Dermis blood vessel endothelial cell (primary cell): ENCODE results near the gene CDK10. TPM values are rescaled to one million over a fixed set of nuclear protein-coding genes. Genes with fewer than 3 reads are reported as not detected.
"Not testable (repeated sequence)": the region's sequence is repeated elsewhere in the genome, so short reads cannot be mapped to it uniquely, and the experiment has no call there.

Source experiments
- DNase-seq: peaks from one replicate; pipeline ENCODE4 v3.0.0; 2010
- total RNA-seq: library from RNA; depleted of rRNA; stranded (reverse); fragments of >200 nt; gene quantifications from 2 replicates; pipeline ENCODE4 v1.2.3, GENCODE V29; 2014

CDK10 gene
- 48.2 and 71.1 TPM in 2 replicates for total RNA-seq

- peak; percentile 92 for DNase-seq
Measured at GRCh38 chr16:89686520-89687091, at the start of gene CDK10. Gene CDK10, plus strand, starts transcription at chr16:89686689. Its CDS starts 22 bp downstream, at chr16:89686711.

- no peak for DNase-seq
Measured at GRCh38 chr16:89637379-89637778, 49.1 kb upstream of the CDK10 start.

- DNase-seq: no peak
Measured at GRCh38 chr16:89638455-89638854, 48.0 kb upstream of the CDK10 start.

- DNase-seq: no peak
Measured at GRCh38 chr16:89639385-89639784, 47.1 kb upstream of the CDK10 start.

DNA sequence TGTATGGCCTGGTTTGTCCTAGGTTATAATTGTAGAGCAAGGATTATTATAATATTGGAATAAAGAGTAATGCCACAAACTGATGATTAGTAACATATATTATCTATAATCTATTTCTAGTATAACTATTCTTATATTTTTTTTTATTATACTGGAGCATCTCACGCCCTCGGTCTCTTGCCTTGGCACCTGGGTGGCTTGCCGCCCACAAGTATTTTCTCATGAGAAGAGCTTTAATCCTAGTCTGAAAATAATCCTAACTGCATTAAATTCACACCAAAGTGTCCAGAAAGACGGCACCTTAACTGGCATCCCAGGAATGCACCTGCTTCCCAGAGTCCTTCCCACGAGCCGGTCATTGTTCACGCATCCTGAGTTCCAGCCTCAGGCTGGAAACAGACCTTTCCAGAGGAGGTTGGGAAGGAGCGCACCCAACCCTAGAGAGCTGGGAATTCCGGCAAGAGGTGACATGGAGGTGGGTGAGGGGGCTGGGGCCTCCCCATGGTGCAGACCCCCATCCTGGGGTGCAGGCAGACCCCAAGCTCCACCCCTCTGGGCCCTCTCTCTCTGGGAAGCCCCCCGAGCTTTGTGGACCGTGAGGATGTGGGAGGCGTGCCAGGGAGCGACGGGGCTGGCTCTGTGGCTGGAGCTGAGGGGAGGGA is 44.9 kb upstream of the CDK10 start:
- no peak for DNase-seq

DNA sequence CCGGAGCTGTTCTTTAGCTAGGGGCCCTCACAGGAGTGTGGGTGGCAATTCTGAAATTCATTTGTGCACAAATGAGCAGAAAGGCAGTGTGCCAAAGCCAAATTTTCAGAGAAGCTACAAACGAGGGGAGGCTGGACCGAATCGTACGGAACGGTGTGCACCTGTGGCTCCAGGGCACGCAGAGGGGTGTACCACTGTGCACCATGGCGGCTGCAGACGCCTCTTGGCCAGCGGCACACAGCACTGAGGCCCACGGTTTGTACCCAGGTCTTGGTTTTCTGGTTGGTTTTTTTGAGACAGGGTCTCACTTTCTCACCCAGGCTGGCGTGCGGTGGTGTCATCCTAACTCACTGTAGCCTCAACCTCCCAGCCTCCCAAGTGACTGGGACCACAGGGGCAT is 43.9 kb upstream of the CDK10 start:
- no peak for DNase-seq

GRCh38 chr16:89643769-89644300 is 42.7 kb upstream of the CDK10 start:
- no peak for DNase-seq

DNA sequence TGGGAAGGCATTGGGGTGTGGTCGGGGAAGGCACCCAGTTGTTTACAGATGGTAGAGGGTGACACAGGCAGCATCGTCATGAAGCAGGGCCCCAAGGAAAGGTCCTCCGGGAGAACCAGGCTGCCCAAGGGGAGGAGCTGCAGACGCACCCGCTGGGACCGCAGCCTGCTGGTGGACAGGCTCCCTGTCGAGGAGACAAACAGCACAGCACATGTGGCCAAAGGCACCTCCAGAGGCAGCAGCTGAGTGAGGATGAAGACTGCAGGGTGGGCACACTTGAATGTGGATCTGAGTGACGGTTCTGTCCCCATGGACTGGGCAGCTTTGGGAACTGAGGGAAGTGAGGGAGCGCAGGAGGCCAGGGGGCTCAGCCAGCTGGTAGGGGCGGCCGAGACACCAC is 41.4 kb upstream of the CDK10 start:
- DNase-seq: no peak

DNA sequence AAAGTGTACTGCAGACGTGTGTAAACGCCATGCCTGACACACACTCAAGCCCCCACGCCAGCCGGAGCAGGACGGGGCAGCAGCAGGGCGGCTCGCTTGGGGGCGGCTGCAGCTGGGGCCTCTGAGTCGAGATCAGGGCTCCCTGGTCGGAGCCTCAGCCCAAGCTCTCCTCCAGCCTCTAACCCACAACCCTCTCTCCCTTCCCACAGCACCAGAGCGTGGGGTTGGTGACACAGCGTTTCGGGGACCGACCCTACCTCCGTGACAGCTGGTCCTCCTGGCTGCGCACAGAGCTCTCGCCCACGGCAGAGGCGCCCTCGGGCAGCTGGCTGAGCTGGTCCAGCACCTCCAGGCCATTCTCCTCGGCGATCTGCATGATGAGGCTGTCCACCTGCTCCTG is 40.2 kb upstream of the CDK10 start:
- DNase-seq: no peak

DNA sequence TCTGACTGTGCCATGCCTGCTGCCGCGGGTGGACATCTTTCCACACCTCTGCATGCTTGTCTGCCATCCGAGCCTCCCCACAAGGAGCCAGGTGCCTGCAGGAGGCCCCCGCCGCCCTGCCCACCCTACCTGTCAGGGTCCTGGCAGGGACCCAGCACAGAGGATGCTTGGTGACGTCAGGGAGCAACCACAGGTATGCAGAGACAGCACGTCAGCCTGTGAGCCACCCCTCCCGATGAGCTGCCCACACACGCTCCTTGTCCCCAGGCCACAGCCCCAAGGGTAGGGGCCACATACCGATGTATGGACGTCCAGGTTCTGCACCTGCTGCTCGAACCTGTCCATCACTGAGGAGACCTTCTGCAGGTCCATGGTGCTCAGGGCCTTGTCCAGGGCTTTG is 39.6 kb upstream of the CDK10 start:
- no peak for DNase-seq

- no peak for DNase-seq
Measured at GRCh38 chr16:89651584-89651983, 34.9 kb upstream of the CDK10 start.

DNA sequence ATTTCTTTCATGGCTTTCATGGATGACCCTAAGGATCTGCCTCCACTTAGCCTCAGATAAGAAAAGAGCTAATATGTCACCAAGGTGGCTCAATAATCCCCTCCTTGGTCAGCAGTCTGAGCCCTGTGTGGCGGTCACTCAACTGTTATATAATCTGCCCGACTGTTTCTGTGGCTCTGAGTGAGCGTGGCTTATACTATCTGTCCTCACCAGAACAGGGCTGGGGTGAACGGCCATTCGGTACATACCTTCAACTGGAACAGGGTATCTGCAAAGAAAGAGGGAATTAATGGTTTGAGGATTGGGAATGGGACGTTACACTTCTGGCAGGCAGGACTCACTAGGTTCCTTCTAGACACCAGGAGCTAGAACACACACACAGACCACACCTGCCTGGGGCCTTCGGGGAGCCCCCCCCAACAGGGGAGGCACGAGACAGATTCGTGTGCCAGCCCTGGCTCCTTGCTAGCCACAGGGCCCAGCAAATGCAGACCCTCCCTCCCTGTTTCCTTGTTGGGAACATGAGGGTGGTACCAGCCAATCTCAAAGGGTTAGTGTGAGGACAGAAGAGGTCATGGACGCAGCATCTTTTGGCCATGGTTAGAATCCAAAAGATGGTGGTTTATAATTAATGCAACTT is 32.7 kb upstream of the CDK10 start:
- DNase-seq: no peak

DNA sequence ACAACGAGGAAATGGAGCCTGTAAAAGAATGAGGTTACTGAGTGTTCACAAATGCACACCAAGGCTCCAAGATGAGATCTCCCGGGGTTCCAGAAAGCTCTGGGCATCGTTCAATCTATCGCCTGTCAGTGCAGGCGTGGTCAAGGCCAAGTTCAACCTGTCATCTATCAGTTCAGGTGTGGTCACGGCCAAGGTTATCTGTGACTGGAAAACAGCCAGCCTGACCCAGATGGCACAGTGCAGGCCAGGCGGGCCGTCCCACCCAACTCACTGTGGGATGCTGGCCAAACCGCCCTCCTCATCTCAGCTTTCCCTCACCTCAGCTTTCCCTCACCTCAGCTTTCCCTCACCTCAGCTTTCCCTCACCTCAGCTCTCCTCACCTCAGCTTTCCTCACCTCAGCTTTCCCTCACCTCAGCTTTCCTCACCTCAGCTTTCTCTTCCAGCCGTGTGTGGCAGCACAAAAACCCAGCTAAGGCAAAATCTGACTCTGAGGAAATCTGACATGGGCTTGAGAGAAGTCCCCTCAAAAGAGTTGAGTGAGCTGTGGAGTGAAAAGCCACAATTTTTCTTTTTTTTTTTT is 31.3 kb upstream of the CDK10 start:
- DNase-seq: no peak

DNA sequence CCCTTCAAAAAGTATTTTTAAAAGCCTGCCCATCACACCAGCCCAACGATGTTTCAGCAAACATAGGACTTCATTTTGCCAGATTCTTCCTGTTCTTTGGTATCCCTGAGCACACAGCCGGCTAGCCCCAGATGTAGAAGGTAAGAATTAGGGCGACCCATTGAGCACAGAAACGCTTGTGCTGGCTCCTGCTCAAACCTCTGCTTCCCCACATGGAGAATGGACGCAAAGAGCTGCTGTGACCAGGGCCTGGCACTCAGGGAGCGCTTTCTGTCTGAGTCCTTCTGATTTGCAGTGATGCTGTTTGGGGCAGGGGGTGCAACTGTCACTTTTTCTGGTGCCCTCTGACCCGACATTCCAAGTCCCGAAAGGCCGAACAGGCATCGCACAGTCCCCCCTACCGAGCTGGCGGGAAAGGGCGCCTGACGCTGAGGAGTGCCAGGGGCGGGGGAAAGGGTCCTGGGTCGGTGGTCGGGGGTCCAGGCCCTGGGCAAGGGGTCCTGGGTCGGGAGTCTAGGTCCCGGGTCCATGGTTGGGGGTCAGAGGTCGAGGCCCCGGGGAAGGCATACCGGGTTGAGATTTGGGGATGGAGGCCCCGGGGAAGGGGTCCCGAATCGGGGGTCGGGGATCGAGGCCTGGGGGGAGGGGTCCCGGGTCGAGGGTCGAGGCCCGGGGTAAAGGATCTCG is 29.9 kb upstream of the CDK10 start:
- no peak for DNase-seq

DNA sequence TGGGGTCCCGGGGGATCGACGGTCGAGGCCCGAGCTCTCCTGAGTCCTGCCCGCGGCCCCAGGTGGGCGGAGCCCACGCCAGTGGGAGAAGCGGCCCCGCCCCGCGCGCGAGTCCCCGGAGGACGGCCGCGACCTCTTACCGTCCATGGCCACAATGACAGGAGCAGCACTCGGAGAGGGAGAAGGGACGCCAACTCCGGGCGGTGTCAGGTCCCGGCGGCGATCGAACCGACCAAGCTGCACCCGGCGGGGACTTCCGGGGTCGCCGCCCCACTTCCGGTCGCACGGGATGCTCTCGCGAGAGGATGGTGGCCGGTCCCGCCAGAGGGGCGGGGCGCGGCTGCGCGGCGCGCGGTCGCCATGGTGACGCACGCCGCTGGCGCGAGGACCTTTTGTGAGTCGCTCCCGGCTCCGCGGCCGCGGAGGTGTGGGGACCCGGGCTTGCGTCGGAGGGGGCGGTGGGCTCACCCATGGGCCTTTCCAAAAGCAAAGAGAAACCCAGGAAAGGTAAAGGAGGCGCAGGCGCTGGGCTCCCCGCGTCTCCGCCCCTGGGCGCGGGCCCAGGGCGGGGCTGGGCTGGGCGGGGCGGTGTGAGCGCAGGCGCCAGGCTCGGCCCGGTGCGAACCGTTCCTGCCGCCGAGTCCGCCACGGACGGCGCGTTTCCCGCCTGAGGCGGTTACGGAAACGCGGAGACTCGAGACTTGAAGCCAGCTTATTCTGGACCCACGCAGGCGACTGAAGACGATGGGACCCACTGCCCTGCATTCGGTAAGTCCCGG is 28.9 kb upstream of the CDK10 start, which contains the start of the genes CHMP1A and SPATA33:
Gene CHMP1A (minus strand): TSS at position 267 of the 779 bp plus-strand sequence. CDS start 120 bp downstream, at position 147.
Gene SPATA33 (plus strand): TSS at position 395 of the 779 bp plus-strand sequence. CDS start 76 bp downstream, at position 471.
- peak; percentile 90 for DNase-seq

DNA sequence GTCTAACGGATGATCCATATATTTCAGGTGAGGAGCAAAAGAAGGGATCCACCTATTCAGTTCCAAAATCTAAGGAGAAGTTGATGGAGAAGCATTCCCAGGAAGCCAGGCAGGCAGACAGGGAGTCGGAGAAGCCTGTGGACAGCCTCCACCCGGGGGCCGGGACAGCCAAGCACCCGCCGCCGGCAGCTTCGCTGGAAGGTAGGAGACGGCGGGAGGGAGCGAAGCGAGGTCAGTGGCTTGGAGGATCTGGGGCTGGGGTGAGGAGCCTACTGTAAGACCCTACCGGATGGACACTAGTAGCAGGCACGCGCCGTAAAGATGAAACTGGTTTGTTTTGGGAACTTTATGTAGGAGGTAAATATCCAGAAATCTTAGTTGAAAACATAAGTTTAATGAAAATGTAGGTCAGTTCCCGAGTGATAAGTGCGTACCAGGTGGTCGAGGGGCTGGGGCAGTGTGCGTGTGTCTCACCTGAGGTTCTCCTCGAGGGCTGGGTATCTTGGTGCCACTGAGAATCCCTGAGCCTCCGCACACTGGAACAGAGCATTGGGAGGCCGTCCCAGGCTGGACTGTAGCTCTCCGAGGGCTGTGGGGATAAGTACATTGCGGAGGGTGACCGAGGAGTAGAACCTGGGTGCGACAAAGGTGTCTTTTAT is 28.1 kb upstream of the CDK10 start:
- peak; percentile 33 for DNase-seq

DNA sequence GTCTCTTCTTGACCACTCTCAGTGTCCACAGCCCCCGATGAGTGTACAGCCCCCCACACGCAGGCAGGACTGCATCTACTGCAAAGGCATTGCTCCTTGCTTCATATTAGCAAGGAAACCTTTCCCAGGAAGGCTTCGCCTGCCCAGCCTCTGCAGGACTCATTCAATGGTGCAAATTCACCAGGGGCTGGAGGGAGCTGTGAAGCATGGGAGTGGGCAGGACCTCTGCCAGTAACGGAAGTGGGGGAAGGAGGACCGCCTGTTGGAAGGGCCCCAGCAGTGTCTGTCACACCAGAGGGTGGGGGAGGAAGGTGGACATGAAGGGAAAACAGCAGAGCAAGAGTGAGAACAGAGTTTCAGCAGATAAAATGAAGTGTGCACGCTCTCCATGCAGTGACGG is 26.3 kb upstream of the CDK10 start:
- DNase-seq: no peak

- no peak for DNase-seq
Measured at GRCh38 chr16:89661215-89661614, 25.3 kb upstream of the CDK10 start.

- not testable (repeated sequence) for DNase-seq
Measured at GRCh38 chr16:89664238-89664637, 22.3 kb upstream of the CDK10 start.

DNA sequence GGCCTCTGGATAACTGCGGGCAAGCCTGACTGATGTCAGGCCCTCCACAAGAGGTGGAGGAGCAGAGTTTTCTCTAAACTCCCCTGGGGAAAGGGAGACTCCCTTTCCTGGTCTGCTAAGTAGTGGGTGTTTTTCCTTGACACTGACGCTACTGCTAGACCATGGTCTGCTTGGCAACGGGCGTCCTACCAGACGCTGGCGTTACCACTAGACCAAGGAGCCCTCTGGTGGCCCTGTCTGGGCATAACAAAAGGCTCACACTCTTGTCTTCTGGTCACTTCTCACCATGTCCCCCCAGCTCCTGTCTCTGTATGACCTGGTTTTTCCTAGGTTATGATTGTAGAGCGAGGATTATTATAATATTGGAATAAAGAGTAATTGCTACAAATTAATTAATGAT is 19.5 kb upstream of the CDK10 start:
- peak; percentile 63 for DNase-seq

- no peak for DNase-seq
Measured at GRCh38 chr16:89667633-89668032, 18.9 kb upstream of the CDK10 start.
